SK-N-SH treated with all-trans-retinoic acid at 6 μM for 48 hours (cell line): ENCODE results near the gene PHACTR3.

Experiments used
- ARNTL ChIP-seq: fragments of 450-650 bp; formaldehyde crosslinking; IDR thresholded peaks from 2 replicates; pipeline ENCODE4 v1.5.0; 2020; ENCODE audit warnings: low read depth, mild to moderate bottlenecking, moderate library complexity, borderline replicate concordance
- CREB5 ChIP-seq: fragments of 250-450 bp; sonication (Bioruptor Pico); IDR thresholded peaks from 2 replicates; pipeline ENCODE4 v1.5.1; 2020; ENCODE audit warnings: low read depth, mild to moderate bottlenecking, moderate library complexity
- CSDC2 ChIP-seq: fragments of 250-450 bp; sonication (Bioruptor Pico); IDR thresholded peaks from 2 replicates; pipeline ENCODE4 v1.5.0; 2020; ENCODE audit warnings: mild to moderate bottlenecking, moderate library complexity
- CSRNP3 ChIP-seq: fragments of 250-450 bp; sonication (Bioruptor Pico); IDR thresholded peaks from 2 replicates; pipeline ENCODE4 v1.5.1; 2021; ENCODE audit warnings: mild to moderate bottlenecking, moderate library complexity
- OSR1 ChIP-seq: fragments of 250-450 bp; sonication (Bioruptor Pico); IDR thresholded peaks from 2 replicates; pipeline ENCODE4 v1.8.0; 2022; ENCODE audit warnings: moderate library complexity, mild to moderate bottlenecking, inconsistent platforms
- PATZ1 ChIP-seq: fragments of 250-450 bp; sonication (Bioruptor Pico); IDR thresholded peaks from 2 replicates; pipeline ENCODE4 v1.8.0; 2020; ENCODE audit warnings: mild to moderate bottlenecking, moderate library complexity, borderline replicate concordance
- PPARA ChIP-seq: fragments of 250-450 bp; sonication (Bioruptor Pico); IDR thresholded peaks from 2 replicates; pipeline ENCODE4 v1.5.0; 2020; ENCODE audit warnings: mild to moderate bottlenecking, borderline replicate concordance
- TOX ChIP-seq: fragments of 250-450 bp; sonication (Bioruptor Pico); IDR thresholded peaks from 2 replicates; pipeline ENCODE4 v1.8.0; 2021; ENCODE audit warnings: mild to moderate bottlenecking, moderate library complexity, borderline replicate concordance
- ZC3H10 ChIP-seq: fragments of 250-450 bp; sonication (Bioruptor Pico); IDR thresholded peaks from 2 replicates; pipeline ENCODE4 v1.5.1; 2021; ENCODE audit warnings: mild to moderate bottlenecking, moderate library complexity
- ZFP30 ChIP-seq: fragments of 450-650 bp; formaldehyde crosslinking; IDR thresholded peaks from 2 replicates; pipeline ENCODE4 v1.5.0; 2022; ENCODE audit warnings: mild to moderate bottlenecking, moderate library complexity
- ZNF70 ChIP-seq: fragments of 450-650 bp; formaldehyde crosslinking; IDR thresholded peaks from 2 replicates; pipeline ENCODE4 v1.5.0; 2020; ENCODE audit warnings: mild to moderate bottlenecking, moderate library complexity

- TF ChIP-seq CREB5 (no peak), PATZ1 (CRISPR knock-in tag) (no peak), ZNF70 (CRISPR knock-in tag) (no peak), TOX (CRISPR knock-in tag) (no peak), OSR1 (no peak), ZFP30 (CRISPR knock-in tag) (no peak), ZC3H10 (CRISPR knock-in tag) (no peak), PPARA (CRISPR knock-in tag) (no peak), ARNTL (CRISPR knock-in tag) (no peak), CSRNP3 (CRISPR knock-in tag) (no peak), CSDC2 (no peak)
Observed at GRCh38 chr20:59705651-59706399, 101.5 kb downstream of the PHACTR3 start.
